GM15510 (cell line): ENCODE data around the gene TAF6.

Experiments
- POLR2A ChIP-seq: IDR thresholded peaks from 3 replicates; pipeline ENCODE4 v1.6.1; 2011; ENCODE audit warnings: borderline replicate concordance; ENCODE audit not compliant: insufficient read length; ENCODE audit errors: extremely low read depth

Gene TAF6

GRCh38 chr7:100119072-100119969, at the start of gene TAF6, which contains the start of gene CNPY4:
TAF6 (minus strand) TSS chr7:100119358; CDS start chr7:100114209, 5,149 bp downstream.
CNPY4 (plus strand) TSS chr7:100119634; CDS start chr7:100119745, 111 bp downstream.
- peak; percentile 84 for TF ChIP-seq POLR2A

- TF ChIP-seq POLR2A, result no peak
These were observed 48.8 kb upstream of the TAF6 start for GRCh38 chr7:100167912-100168323.

GRCh38 chr7:100166970-100167911, 48.1 kb upstream of the TAF6 start:
- no peak for TF ChIP-seq POLR2A

- TF ChIP-seq POLR2A, result no peak
These were observed 47.3 kb upstream of the TAF6 start for GRCh38 chr7:100166317-100166940.

GRCh38 chr7:100163871-100164270, 44.7 kb upstream of the TAF6 start:
- no peak for TF ChIP-seq POLR2A

GRCh38 chr7:100163006-100163531, 43.9 kb upstream of the TAF6 start:
- no peak for TF ChIP-seq POLR2A

GRCh38 chr7:100160067-100160466, 40.9 kb upstream of the TAF6 start:
- no peak for TF ChIP-seq POLR2A

GRCh38 chr7:100159099-100159623, 40.0 kb upstream of the TAF6 start:
- TF ChIP-seq POLR2A, result no peak

- TF ChIP-seq POLR2A, result peak; percentile 76
These were observed 39.3 kb upstream of the TAF6 start, which contains the start of gene TRAPPC14 for GRCh38 chr7:100158229-100159098. TRAPPC14 (minus strand) TSS chr7:100158723; CDS start chr7:100158499, 224 bp downstream.

- TF ChIP-seq POLR2A, result no peak
These were observed 38.4 kb upstream of the TAF6 start for GRCh38 chr7:100157334-100158228.

- no peak for TF ChIP-seq POLR2A
These were observed 37.8 kb upstream of the TAF6 start for GRCh38 chr7:100157069-100157333.

- TF ChIP-seq POLR2A, result no peak
These were observed 37.3 kb upstream of the TAF6 start for GRCh38 chr7:100156331-100157068.

- no peak for TF ChIP-seq POLR2A
These were observed 36.6 kb upstream of the TAF6 start for GRCh38 chr7:100155553-100156317.
